ENCODE results near the gene TPT1.
A peak's percentile ranks its signal among the peaks of the same experiment; 100 is the strongest.
"Not testable (repeated sequence)": the region's sequence is repeated elsewhere in the genome, so short reads cannot be mapped to it uniquely, and the experiment has no call there.

Gene TPT1

GRCh38 chr13:45314822-45315221 lies 26.2 kb downstream of the TPT1 start:
- Histone ChIP-seq H3K4me3 (ENCODE audit: low read length) (no peak overlapping the region), H3K27ac (ENCODE audit: low read length) (no peak overlapping the region), H3K36me3 (ENCODE audit: insufficient read depth, low read depth, low read length) (no peaks in the 10 kb centered on the region), H3K4me1 (ENCODE audit: insufficient read depth, low read length) (peaks cover 7% of the 10 kb centered on the region; the same call in 1 of the 2 replicates), H3K9me3 (ENCODE audit: insufficient read depth, low read depth, low read length) (no peaks in the 10 kb centered on the region), H3K27me3 (ENCODE audit: insufficient read depth, low read length) (no peaks in the 10 kb centered on the region), H3K9ac (ENCODE audit: low read depth, low read length) (no peak overlapping the region)

DNA sequence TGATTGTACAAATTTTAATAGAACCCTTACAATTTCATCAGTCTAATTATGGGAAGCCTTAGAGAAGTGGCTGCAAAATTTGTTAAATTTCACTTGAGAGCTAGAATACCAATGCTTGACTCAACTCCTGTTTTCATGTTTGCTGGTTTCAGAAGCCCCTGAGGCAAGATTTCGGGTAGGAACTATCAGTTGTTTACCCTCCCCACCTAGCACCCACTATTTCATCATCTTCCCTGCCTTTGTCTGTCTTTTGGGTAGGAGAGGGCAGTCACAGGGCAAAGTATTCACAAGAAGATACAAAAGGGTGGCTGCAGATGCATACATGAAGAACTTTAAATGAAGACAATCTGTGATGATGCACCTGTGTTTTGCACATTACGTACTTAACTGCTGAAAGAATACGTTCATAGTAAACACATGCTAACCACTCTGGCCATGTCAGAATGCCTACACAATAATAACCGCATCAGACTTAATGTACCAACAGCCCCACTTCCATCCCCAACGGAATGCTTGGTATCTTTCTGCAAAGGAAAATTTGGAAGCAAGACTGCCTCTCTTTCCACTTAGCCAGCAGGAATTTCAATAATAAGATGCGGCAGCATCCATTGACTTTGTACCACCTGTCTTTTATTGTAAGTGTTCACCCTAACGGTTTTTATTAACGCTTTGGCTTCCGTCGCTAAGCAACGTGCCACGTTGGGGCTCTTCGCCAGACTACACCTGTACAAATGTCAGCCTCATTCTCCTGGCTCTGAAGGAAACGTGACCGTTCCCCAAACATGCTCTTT lies 30.4 kb downstream of the TPT1 start:
- Histone ChIP-seq H3K4me3 (ENCODE audit: low read length) (peak overlapping the region; percentile 86; the same call in 1 of the 2 replicates), H3K27ac (ENCODE audit: low read length) (no peak overlapping the region), H3K27me3 (ENCODE audit: insufficient read depth, low read length) (no peaks in the 10 kb centered on the region), H3K36me3 (ENCODE audit: insufficient read depth, low read depth, low read length) (no peaks in the 10 kb centered on the region), H3K9me3 (ENCODE audit: insufficient read depth, low read depth, low read length) (no peaks in the 10 kb centered on the region), H3K4me1 (ENCODE audit: insufficient read depth, low read length) (peaks cover 15% of the 10 kb centered on the region; the same call in 1 of the 2 replicates), H3K9ac (ENCODE audit: low read depth, low read length) (peak overlapping the region; percentile 87; the same call in 1 of the 2 replicates)

GRCh38 chr13:45306966-45307365 lies 34.0 kb downstream of the TPT1 start:
- Histone ChIP-seq H3K9me3 (ENCODE audit: insufficient read depth, low read depth, low read length) (no peaks in the 10 kb centered on the region), H3K4me3 (ENCODE audit: low read length) (no peak overlapping the region), H3K9ac (ENCODE audit: low read depth, low read length) (no peak overlapping the region), H3K4me1 (ENCODE audit: insufficient read depth, low read length) (peaks cover 20% of the 10 kb centered on the region; the same call in 1 of the 2 replicates), H3K27me3 (ENCODE audit: insufficient read depth, low read length) (no peaks in the 10 kb centered on the region), H3K27ac (ENCODE audit: low read length) (no peak overlapping the region), H3K36me3 (ENCODE audit: insufficient read depth, low read depth, low read length) (no peaks in the 10 kb centered on the region)

DNA sequence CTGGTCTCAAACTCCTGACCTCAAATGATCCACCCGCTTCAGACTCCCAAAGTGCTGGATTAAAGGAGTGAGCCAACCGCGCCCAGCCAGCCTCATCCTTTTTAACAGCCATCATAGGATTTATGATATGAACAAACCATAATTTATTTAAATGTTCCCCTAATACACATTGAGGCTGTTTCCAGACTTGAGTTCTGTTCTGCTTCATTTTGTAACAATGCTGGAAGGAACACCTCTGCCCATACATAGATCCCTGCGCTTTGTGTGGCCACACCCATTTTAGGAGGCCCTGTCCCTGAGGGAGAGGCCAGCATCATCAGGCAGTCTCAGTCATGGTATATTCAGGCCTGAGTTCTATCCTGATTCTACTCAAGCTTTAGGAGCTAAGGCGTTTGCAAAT lies 35.9 kb downstream of the TPT1 start:
- Histone ChIP-seq H3K9me3 (ENCODE audit: insufficient read depth, low read depth, low read length) (no peaks in the 10 kb centered on the region), H3K4me1 (ENCODE audit: insufficient read depth, low read length) (peaks cover 12% of the 10 kb centered on the region; the same call in 1 of the 2 replicates), H3K4me3 (ENCODE audit: low read length) (no peak overlapping the region), H3K27ac (ENCODE audit: low read length) (no peak overlapping the region), H3K36me3 (ENCODE audit: insufficient read depth, low read depth, low read length) (no peaks in the 10 kb centered on the region), H3K9ac (ENCODE audit: low read depth, low read length) (no peak overlapping the region), H3K27me3 (ENCODE audit: insufficient read depth, low read length) (no peaks in the 10 kb centered on the region)

DNA sequence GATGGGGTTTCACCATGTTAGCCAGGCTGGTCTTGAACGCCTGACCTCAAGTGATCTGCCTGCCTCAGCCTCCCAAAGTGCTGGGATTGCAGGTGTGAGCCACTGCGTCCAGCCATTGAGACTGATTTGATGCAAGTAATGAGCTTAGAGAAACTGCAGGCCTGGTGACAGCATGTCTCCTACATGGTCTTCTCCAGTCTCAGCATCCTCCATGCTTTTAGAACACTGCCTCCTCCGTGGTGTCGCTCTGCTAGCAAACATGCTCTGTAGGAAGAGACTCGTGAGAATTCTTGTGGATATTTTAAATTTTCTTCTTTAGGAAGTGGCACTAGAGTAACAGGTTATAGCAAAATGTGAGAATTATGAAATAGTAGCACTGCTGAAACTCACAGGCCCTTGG lies 37.1 kb downstream of the TPT1 start:
- Histone ChIP-seq H3K9me3 (ENCODE audit: insufficient read depth, low read depth, low read length) (no peaks in the 10 kb centered on the region), H3K27me3 (ENCODE audit: insufficient read depth, low read length) (no peaks in the 10 kb centered on the region), H3K4me1 (ENCODE audit: insufficient read depth, low read length) (peaks cover 8% of the 10 kb centered on the region; the same call in 1 of the 2 replicates), H3K4me3 (ENCODE audit: low read length) (no peak overlapping the region), H3K36me3 (ENCODE audit: insufficient read depth, low read depth, low read length) (no peaks in the 10 kb centered on the region), H3K27ac (ENCODE audit: low read length) (no peak overlapping the region), H3K9ac (ENCODE audit: low read depth, low read length) (no peak overlapping the region)

DNA sequence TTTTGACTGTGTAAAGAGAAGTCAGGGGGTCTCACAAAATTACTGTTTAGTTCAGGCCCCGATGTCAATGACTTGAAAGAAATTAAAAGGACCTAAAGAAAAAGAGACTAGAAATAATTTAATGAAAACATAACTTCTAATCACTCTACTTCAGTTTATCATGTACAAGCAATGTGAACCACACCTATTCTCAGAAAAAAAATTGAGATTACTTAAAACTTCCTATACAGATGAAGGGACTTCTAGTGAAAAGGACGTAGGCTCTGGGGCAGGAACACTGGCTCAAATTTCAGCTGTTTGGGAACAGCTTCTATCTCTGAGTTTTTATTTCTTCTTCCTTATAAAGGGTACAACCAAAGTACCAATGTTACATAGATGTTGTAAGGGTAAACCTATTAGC lies 38.0 kb downstream of the TPT1 start:
- no peak overlapping the region for H3K4me3 ChIP-seq (ENCODE audit: low read length)
- no peaks in the 10 kb centered on the region for H3K9me3 ChIP-seq (ENCODE audit: insufficient read depth, low read depth, low read length)
- H3K27me3 ChIP-seq (ENCODE audit: insufficient read depth, low read length) = no peaks in the 10 kb centered on the region
- no peak overlapping the region for H3K9ac ChIP-seq (ENCODE audit: low read depth, low read length)
- no peaks in the 10 kb centered on the region for H3K36me3 ChIP-seq (ENCODE audit: insufficient read depth, low read depth, low read length)
- H3K4me1 ChIP-seq (ENCODE audit: insufficient read depth, low read length) = peaks cover 4% of the 10 kb centered on the region; the same call in 1 of the 2 replicates
- H3K27ac ChIP-seq (ENCODE audit: low read length) = no peak overlapping the region

- H3K9ac ChIP-seq (ENCODE audit: low read depth, low read length) = no peak overlapping the region
- no peaks in the 10 kb centered on the region for H3K27me3 ChIP-seq (ENCODE audit: insufficient read depth, low read length)
- no peak overlapping the region for H3K4me3 ChIP-seq (ENCODE audit: low read length)
- H3K36me3 ChIP-seq (ENCODE audit: insufficient read depth, low read depth, low read length) = no peaks in the 10 kb centered on the region
- H3K9me3 ChIP-seq (ENCODE audit: insufficient read depth, low read depth, low read length) = no peaks in the 10 kb centered on the region
- H3K4me1 ChIP-seq (ENCODE audit: insufficient read depth, low read length) = peaks cover 4% of the 10 kb centered on the region; the same call in 1 of the 2 replicates
- no peak overlapping the region for H3K27ac ChIP-seq (ENCODE audit: low read length)
Observed at GRCh38 chr13:45302507-45302906, 38.5 kb downstream of the TPT1 start.

GRCh38 chr13:45301263-45301662 lies 39.7 kb downstream of the TPT1 start:
- no peak overlapping the region for H3K4me3 ChIP-seq (ENCODE audit: low read length)
- no peak overlapping the region for H3K9ac ChIP-seq (ENCODE audit: low read depth, low read length)
- H3K27ac ChIP-seq (ENCODE audit: low read length) = no peak overlapping the region
- no peaks in the 10 kb centered on the region for H3K36me3 ChIP-seq (ENCODE audit: insufficient read depth, low read depth, low read length)
- H3K9me3 ChIP-seq (ENCODE audit: insufficient read depth, low read depth, low read length) = no peaks in the 10 kb centered on the region
- H3K4me1 ChIP-seq (ENCODE audit: insufficient read depth, low read length) = peaks cover 4% of the 10 kb centered on the region; the same call in 1 of the 2 replicates
- no peaks in the 10 kb centered on the region for H3K27me3 ChIP-seq (ENCODE audit: insufficient read depth, low read length)

- no peaks in the 10 kb centered on the region for H3K9me3 ChIP-seq (ENCODE audit: insufficient read depth, low read depth, low read length)
- H3K4me3 ChIP-seq (ENCODE audit: low read length) = no peak overlapping the region
- no peak overlapping the region for H3K27ac ChIP-seq (ENCODE audit: low read length)
- peaks cover 4% of the 10 kb centered on the region; the same call in 1 of the 2 replicates for H3K4me1 ChIP-seq (ENCODE audit: insufficient read depth, low read length)
- H3K27me3 ChIP-seq (ENCODE audit: insufficient read depth, low read length) = no peaks in the 10 kb centered on the region
- no peaks in the 10 kb centered on the region for H3K36me3 ChIP-seq (ENCODE audit: insufficient read depth, low read depth, low read length)
- no peak overlapping the region for H3K9ac ChIP-seq (ENCODE audit: low read depth, low read length)
Observed at GRCh38 chr13:45300190-45300985, 40.6 kb downstream of the TPT1 start.

DNA sequence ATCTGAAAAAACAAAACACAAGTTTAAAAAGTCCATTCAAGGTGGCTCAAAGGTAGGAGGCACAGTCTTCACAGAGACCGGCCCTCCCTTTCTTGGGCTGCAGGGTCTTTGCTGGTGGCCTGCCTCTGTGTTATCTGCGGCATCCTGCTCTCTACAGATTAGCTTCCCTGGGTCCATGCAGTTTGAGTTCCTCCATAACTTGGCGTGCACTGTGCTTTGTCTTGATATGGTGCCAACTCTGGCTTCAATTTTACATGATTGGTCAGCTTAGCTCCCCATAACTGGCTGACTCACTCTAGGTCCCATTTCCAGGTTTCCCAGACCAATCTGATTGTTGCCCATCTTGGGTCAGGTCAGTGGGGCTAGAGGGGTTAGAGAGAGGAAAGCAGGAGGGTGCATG lies 41.8 kb downstream of the TPT1 start:
- no peak overlapping the region for H3K4me3 ChIP-seq (ENCODE audit: low read length)
- no peaks in the 10 kb centered on the region for H3K9me3 ChIP-seq (ENCODE audit: insufficient read depth, low read depth, low read length)
- no peak overlapping the region for H3K9ac ChIP-seq (ENCODE audit: low read depth, low read length)
- peaks cover 4% of the 10 kb centered on the region; the same call in 1 of the 2 replicates for H3K4me1 ChIP-seq (ENCODE audit: insufficient read depth, low read length)
- H3K27ac ChIP-seq (ENCODE audit: low read length) = no peak overlapping the region
- no peaks in the 10 kb centered on the region for H3K27me3 ChIP-seq (ENCODE audit: insufficient read depth, low read length)
- H3K36me3 ChIP-seq (ENCODE audit: insufficient read depth, low read depth, low read length) = no peaks in the 10 kb centered on the region

- H3K4me3 ChIP-seq (ENCODE audit: low read length); H3K9ac ChIP-seq (ENCODE audit: low read depth, low read length); H3K4me1 ChIP-seq (ENCODE audit: insufficient read depth, low read length); H3K27me3 ChIP-seq (ENCODE audit: insufficient read depth, low read length); H3K27ac ChIP-seq (ENCODE audit: low read length); H3K9me3 ChIP-seq (ENCODE audit: insufficient read depth, low read depth, low read length); H3K36me3 ChIP-seq (ENCODE audit: insufficient read depth, low read depth, low read length): not testable (repeated sequence)
Observed at GRCh38 chr13:45298550-45298949, 42.4 kb downstream of the TPT1 start.

GRCh38 chr13:45298206-45298505 lies 42.8 kb downstream of the TPT1 start:
- H3K4me3 ChIP-seq (ENCODE audit: low read length) = no peak overlapping the region
- H3K36me3 ChIP-seq (ENCODE audit: insufficient read depth, low read depth, low read length) = no peaks in the 10 kb centered on the region
- H3K27ac ChIP-seq (ENCODE audit: low read length) = no peak overlapping the region
- H3K4me1 ChIP-seq (ENCODE audit: insufficient read depth, low read length) = peaks cover 4% of the 10 kb centered on the region; the same call in 1 of the 2 replicates
- no peaks in the 10 kb centered on the region for H3K9me3 ChIP-seq (ENCODE audit: insufficient read depth, low read depth, low read length)
- H3K9ac ChIP-seq (ENCODE audit: low read depth, low read length) = no peak overlapping the region
- no peaks in the 10 kb centered on the region for H3K27me3 ChIP-seq (ENCODE audit: insufficient read depth, low read length)
